Esophagus muscularis mucosa (tissue), 4 donors: ENCODE results near the gene UGDH.

Experiments used
- EP300 ChIP-seq: sonication (generic); formaldehyde crosslinking; IDR thresholded peaks from one replicate; pipeline ENCODE4 v1.6.1; 2017; ENCODE audit warnings: antibody characterized with exemption
- POLR2AphosphoS5 ChIP-seq, 2 donors: sonication (generic); formaldehyde crosslinking; IDR thresholded peaks; one replicate each; pipeline ENCODE4 v1.6.1; 2017; ENCODE audit warnings: antibody characterized with exemption in 2 of 2
- TF ChIP-seq, protein P1 (sequence below), 3 experiments: fragments of 200-600 bp in 2 of 3; fragments of 450-650 bp in 1 of 3; sonication (generic) in 2 of 3; IDR thresholded peaks; one replicate each; pipeline ENCODE4 v1.5.1; 2017 to 2019; ENCODE audit warnings: antibody characterized with exemption in 3 of 3, mild to moderate bottlenecking in 2 of 3, moderate library complexity in 1 of 3

DNA sequence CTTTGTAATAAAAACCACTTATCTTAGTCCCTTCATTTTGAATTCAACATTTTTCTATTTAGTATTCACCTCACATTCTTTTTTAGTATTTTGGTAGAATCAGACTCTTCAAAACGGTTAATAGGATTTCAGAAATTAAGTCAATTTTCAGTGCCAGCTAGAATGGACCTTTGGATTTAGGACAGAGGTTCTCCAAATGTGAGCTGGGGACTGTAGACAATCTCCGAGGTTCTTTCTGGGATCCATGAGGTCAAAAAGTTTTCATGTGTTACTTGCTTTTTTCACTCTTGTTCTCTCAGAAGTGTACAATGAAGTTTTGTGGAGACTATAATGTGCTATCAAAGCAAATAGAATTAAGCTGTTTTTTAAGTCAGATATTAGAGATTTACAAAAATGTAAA is 2.3 kb upstream of the UGDH start:
- TF ChIP-seq, protein P1, sequence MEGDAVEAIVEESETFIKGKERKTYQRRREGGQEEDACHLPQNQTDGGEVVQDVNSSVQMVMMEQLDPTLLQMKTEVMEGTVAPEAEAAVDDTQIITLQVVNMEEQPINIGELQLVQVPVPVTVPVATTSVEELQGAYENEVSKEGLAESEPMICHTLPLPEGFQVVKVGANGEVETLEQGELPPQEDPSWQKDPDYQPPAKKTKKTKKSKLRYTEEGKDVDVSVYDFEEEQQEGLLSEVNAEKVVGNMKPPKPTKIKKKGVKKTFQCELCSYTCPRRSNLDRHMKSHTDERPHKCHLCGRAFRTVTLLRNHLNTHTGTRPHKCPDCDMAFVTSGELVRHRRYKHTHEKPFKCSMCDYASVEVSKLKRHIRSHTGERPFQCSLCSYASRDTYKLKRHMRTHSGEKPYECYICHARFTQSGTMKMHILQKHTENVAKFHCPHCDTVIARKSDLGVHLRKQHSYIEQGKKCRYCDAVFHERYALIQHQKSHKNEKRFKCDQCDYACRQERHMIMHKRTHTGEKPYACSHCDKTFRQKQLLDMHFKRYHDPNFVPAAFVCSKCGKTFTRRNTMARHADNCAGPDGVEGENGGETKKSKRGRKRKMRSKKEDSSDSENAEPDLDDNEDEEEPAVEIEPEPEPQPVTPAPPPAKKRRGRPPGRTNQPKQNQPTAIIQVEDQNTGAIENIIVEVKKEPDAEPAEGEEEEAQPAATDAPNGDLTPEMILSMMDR (IDR thresholded peaks at IDR 0.05), result no peak
- TF ChIP-seq POLR2AphosphoS5 (IDR thresholded peaks at IDR 0.05), result no peak
- no peak for TF ChIP-seq EP300
